ENCODE results near the gene SETDB1. TPM values are rescaled to one million over a fixed set of nuclear protein-coding genes. Genes with fewer than 3 reads are reported as not detected.

The SETDB1 gene
- polyA plus RNA-seq, 1 donor from 2014 or later, result 39.1 TPM

DNA sequence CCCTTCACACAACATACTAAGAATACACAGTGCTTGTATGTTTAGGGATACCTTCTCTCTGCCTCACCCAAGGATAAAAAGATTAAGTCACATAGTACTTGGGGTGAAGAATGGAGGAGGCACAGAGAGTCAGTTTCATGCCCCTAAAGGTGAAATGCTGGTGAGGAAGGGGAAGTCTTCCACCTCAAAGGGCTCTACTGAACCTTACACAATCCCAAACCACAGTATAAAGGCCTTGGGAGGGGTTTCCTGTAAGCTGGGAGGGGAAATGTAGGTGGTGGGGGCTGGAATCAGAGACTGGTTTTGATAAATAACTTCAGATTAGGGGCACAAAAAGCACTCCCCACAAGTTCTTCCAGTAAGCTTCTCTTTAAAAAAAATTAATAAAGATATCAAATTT lies 77.0 kb downstream of the SETDB1 start:
- TF ChIP-seq RAD21 (conservative IDR thresholded peaks at IDR 0.05) (no peak), EZH2 (IDR thresholded peaks at IDR 0.05; ENCODE audit: borderline replicate concordance, insufficient read depth, low read length, poor library complexity, severe bottlenecking) (no peak), SMC3 (conservative IDR thresholded peaks at IDR 0.05; ENCODE audit: poor library complexity) (no peak), MXI1 (conservative IDR thresholded peaks at IDR 0.05; ENCODE audit: poor library complexity, severe bottlenecking) (no peak), EP300 (conservative IDR thresholded peaks at IDR 0.05; ENCODE audit: poor library complexity, severe bottlenecking) (no peak), POLR2AphosphoS5 (IDR thresholded peaks at IDR 0.05) (no peak), TAF1 (IDR thresholded peaks at IDR 0.05; ENCODE audit: low read depth) (no peak)
- TF ChIP-seq, protein P1, sequence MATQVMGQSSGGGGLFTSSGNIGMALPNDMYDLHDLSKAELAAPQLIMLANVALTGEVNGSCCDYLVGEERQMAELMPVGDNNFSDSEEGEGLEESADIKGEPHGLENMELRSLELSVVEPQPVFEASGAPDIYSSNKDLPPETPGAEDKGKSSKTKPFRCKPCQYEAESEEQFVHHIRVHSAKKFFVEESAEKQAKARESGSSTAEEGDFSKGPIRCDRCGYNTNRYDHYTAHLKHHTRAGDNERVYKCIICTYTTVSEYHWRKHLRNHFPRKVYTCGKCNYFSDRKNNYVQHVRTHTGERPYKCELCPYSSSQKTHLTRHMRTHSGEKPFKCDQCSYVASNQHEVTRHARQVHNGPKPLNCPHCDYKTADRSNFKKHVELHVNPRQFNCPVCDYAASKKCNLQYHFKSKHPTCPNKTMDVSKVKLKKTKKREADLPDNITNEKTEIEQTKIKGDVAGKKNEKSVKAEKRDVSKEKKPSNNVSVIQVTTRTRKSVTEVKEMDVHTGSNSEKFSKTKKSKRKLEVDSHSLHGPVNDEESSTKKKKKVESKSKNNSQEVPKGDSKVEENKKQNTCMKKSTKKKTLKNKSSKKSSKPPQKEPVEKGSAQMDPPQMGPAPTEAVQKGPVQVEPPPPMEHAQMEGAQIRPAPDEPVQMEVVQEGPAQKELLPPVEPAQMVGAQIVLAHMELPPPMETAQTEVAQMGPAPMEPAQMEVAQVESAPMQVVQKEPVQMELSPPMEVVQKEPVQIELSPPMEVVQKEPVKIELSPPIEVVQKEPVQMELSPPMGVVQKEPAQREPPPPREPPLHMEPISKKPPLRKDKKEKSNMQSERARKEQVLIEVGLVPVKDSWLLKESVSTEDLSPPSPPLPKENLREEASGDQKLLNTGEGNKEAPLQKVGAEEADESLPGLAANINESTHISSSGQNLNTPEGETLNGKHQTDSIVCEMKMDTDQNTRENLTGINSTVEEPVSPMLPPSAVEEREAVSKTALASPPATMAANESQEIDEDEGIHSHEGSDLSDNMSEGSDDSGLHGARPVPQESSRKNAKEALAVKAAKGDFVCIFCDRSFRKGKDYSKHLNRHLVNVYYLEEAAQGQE (IDR thresholded peaks at IDR 0.05; ENCODE audit: borderline replicate concordance), result no peak
- TF ChIP-seq, protein P2, sequence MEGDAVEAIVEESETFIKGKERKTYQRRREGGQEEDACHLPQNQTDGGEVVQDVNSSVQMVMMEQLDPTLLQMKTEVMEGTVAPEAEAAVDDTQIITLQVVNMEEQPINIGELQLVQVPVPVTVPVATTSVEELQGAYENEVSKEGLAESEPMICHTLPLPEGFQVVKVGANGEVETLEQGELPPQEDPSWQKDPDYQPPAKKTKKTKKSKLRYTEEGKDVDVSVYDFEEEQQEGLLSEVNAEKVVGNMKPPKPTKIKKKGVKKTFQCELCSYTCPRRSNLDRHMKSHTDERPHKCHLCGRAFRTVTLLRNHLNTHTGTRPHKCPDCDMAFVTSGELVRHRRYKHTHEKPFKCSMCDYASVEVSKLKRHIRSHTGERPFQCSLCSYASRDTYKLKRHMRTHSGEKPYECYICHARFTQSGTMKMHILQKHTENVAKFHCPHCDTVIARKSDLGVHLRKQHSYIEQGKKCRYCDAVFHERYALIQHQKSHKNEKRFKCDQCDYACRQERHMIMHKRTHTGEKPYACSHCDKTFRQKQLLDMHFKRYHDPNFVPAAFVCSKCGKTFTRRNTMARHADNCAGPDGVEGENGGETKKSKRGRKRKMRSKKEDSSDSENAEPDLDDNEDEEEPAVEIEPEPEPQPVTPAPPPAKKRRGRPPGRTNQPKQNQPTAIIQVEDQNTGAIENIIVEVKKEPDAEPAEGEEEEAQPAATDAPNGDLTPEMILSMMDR (IDR thresholded peaks at IDR 0.05; ENCODE audit: poor library complexity, severe bottlenecking), result no peak
- no peaks in the 10 kb centered on the region for H3K9me3 ChIP-seq (ENCODE audit: low read length)
- peak overlapping the region; percentile 49 for H3K4me3 ChIP-seq (ENCODE audit: low read length)
- H3K9me2 ChIP-seq (ENCODE audit: insufficient read depth, low read length), result no peaks in the 10 kb centered on the region
- peak overlapping the region; percentile 51 for H3K4me2 ChIP-seq (ENCODE audit: low read length)
- no peaks in the 10 kb centered on the region for H3K27me3 ChIP-seq (ENCODE audit: insufficient read depth, low read depth, low read length)
- H3F3A ChIP-seq (ENCODE audit: insufficient read depth, low read length, poor library complexity, severe bottlenecking), result no peaks in the 10 kb centered on the region
- H3K36me3 ChIP-seq (ENCODE audit: insufficient read depth, low read length), result no peaks in the 10 kb centered on the region
- H3K9ac ChIP-seq (ENCODE audit: low read length), result no peak overlapping the region
- no peaks in the 10 kb centered on the region for H4K20me1 ChIP-seq (ENCODE audit: insufficient read depth)
- H3K79me2 ChIP-seq (replicated peaks; ENCODE audit: insufficient read depth, low read length), result peaks cover 27% of the 10 kb centered on the region
- H3K27ac ChIP-seq (ENCODE audit: low read length), result no peak overlapping the region
- H2AFZ ChIP-seq (ENCODE audit: low read depth, low read length), result no peak overlapping the region

GRCh38 chr1:151005729-151006319 lies 79.7 kb downstream of the SETDB1 start:
- Histone ChIP-seq H3K27ac (ENCODE audit: low read length) (peak overlapping the region; percentile 75), H3K27me3 (ENCODE audit: insufficient read depth, low read depth, low read length) (no peaks in the 10 kb centered on the region), H3F3A (ENCODE audit: insufficient read depth, low read length, poor library complexity, severe bottlenecking) (no peaks in the 10 kb centered on the region), H3K9me3 (ENCODE audit: low read length) (no peaks in the 10 kb centered on the region), H3K79me2 (replicated peaks; ENCODE audit: insufficient read depth, low read length) (peaks cover 32% of the 10 kb centered on the region), H4K20me1 (ENCODE audit: insufficient read depth) (no peaks in the 10 kb centered on the region), H3K9ac (ENCODE audit: low read length) (peak overlapping the region; percentile 62), H3K9me2 (ENCODE audit: insufficient read depth, low read length) (no peaks in the 10 kb centered on the region), H3K4me2 (ENCODE audit: low read length) (peak overlapping the region; percentile 74), H3K4me3 (ENCODE audit: low read length) (peak overlapping the region; percentile 68), H2AFZ (ENCODE audit: low read depth, low read length) (peak overlapping the region; percentile 48), H3K36me3 (ENCODE audit: insufficient read depth, low read length) (no peaks in the 10 kb centered on the region)
- TF ChIP-seq EZH2 (IDR thresholded peaks at IDR 0.05; ENCODE audit: borderline replicate concordance, insufficient read depth, low read length, poor library complexity, severe bottlenecking) (no peak), MXI1 (conservative IDR thresholded peaks at IDR 0.05; ENCODE audit: poor library complexity, severe bottlenecking) (no peak)
- TF ChIP-seq, protein P1 (IDR thresholded peaks at IDR 0.05; ENCODE audit: borderline replicate concordance), result no peak

Measured in neural cell (in vitro differentiated cells).